DMS 273 (cell line): Measurements from ENCODE around the gene DOK6.

ENCODE experiments used
- DNase-seq: peaks from one replicate; lab custom pipeline; 2025; ENCODE audit not compliant: unreplicated experiment; lab: John Stamatoyannopoulos, UW

DOK6 gene

GRCh38 chr18:69537183-69537582 is 136.5 kb downstream of the DOK6 start:
- no peak for DNase-seq

- DNase-seq: no peak
Observed at GRCh38 chr18:69538849-69539248, 138.2 kb downstream of the DOK6 start.

GRCh38 chr18:69539404-69539803 is 138.7 kb downstream of the DOK6 start:
- no peak for DNase-seq

DNA sequence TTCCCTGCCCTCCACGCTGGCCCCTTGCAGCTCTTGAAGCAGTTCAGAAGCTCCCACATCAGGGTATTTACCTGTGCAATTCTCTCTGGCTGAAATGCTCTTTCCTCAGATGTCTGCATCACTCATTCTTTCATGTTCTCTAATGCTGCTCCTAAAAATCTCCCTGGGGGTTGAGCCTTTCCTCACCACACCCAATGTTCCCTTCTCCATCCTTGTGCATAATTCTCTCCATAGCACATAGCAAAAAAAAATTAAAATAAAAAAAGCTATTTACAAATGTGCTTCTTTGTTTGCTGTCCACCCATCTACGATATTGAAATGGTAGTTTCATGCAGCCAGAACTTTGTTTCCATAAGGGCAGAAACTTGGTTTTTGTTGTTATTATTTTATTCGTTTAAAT is 155.5 kb downstream of the DOK6 start:
- no peak for DNase-seq

DNA sequence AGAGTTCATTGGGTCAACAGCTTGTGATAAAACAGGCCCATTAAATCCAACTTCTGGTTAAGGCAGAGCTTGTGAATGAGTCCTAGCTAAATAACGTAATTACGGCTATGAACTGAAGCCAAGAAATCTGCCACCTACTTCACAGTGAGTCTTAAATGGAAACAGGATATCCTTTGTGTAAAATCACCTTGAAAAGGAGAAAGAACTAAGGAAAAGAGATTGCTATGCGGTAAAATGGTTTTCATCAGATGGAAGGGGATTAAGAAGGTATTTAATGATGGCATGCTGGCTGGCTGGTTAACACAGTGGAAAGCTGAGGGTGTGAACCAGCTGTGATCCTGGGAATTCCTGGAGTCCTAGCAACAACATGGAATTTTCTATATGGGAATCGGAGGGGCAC is 156.6 kb downstream of the DOK6 start:
- DNase-seq: peak; percentile 45

DNA sequence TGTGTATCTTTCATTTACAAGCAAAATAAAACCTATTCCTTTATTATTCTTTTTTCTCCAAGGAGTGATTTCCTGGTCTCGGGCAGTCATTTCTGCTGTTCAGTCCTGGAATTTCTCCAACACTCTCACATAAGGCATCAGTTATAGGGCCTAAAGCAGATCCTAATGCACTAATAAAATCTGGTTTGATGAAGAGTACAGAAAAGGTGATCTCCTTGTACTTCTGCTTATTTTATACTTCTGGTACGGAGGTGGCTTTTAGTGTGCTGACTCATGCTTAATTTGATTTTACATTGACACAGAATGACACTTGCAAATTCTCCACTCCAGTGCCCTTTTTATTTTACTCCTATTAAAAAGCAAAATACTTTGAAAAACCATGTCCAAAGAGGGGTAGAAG is 157.4 kb downstream of the DOK6 start:
- no peak for DNase-seq

DNA sequence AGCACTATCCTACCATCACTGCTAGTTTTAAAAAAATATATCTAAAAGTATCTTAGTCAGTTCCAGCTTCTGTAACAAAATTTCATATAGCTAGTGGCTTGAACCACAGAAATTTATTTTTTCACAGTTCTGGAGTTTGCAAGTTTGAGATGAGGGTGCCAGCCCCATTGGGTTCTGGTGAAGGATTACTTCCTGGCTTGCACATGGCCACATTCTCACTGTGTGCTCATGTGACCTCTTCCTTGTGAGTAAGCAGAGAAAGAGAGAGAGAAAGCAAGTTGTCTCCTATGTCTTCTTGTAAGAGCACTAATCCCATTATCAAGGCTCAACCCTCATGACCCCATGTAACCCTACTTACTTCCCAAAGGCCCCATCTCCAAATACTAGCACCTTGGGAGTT is 158.9 kb downstream of the DOK6 start:
- DNase-seq: no peak

GRCh38 chr18:69564602-69565001 is 163.9 kb downstream of the DOK6 start:
- peak; percentile 3 for DNase-seq

DNA sequence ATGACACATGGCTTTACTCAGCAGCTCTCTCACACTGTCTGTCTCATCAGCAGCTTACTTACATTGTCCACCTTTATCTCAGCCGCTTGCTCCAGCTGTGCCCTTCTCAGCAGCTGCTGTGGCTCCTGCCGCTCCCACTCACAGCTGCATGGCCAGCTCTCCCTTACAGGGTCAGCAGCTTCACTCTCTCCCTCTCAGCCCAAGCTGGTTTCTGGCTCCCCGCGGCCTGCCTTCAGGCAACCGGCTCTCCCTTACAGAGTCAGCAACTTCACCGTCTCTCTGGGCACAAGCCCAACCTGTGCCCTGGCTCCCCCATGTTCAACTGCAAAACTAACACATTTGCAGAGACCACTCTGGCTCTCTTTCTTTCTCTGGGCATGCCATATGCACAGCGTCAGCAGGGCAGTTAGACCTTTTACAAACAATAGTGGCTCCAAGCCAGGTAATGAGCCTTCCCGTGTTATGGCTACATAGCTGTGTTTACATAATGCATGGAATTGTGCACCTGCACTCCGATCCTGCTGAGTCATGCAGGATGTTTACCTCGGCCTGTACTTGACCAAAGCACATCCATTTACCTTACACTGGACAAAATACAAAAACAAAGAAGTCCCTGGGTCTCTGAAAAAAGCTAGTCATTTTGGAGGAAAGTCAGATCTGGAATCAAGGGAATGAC is 167.3 kb downstream of the DOK6 start:
- peak; percentile 20 for DNase-seq

- DNase-seq: no peak
Observed at GRCh38 chr18:69569133-69569532, 168.4 kb downstream of the DOK6 start.

DNA sequence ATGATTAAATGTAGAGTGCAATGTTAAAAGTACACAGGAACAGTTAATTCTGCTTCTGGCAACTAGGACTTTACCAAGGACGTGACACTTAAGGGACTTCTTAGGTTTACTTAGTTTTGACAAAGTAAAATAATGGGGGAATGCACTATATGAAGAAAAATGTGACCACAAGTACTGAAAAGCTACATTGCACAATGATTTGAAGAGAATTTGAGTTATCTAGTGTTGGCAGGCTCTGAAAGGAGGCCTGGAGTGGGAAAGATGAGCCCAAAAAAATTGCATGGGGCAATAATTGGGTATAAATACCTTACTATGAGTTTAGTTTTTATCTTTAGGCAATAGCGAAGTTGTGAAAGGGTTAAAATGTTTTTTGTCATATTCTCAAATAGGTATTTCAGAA is 173.7 kb downstream of the DOK6 start:
- no peak for DNase-seq

DNA sequence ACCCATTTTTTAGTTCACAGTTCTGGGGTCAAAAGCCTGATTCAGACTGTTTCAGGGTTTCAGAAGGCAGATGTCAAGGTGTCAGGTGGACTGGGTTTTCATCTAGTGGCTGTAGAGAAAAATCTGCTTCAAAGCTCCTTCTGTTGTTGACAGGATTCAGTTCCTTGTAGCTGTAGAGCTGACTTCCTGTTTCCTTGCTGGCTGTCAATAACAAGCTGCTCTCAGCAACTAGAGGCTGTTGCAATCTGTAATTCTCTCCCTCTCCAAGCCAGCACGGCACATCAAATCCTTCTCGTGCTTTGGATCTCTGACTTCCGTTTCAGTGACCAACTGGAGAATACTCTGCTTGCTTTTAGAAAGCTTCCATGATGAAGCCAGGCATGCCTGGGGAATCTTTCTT is 179.4 kb downstream of the DOK6 start:
- DNase-seq: no peak

DNA sequence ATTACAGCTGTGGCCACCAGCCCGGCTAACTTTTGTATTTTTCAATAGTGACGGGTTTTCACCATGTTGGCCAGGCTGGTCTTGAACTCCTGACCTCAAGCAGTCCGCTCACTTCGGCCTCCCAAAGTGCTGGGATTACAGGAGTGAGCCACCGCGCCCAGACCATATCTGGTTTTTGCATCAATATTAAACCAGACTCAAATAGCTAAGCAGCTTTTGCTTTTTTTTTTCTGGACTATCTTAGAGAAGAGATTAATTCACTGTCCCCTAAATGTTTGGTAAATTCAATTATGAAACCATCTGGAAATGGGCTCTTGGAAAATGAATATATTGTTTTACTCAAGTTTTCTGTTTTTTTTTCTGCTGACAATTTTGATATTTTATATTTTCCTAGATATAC is 183.7 kb downstream of the DOK6 start:
- no peak for DNase-seq

GRCh38 chr18:69585696-69586095 is 185.0 kb downstream of the DOK6 start:
- peak; percentile 38 for DNase-seq

DNA sequence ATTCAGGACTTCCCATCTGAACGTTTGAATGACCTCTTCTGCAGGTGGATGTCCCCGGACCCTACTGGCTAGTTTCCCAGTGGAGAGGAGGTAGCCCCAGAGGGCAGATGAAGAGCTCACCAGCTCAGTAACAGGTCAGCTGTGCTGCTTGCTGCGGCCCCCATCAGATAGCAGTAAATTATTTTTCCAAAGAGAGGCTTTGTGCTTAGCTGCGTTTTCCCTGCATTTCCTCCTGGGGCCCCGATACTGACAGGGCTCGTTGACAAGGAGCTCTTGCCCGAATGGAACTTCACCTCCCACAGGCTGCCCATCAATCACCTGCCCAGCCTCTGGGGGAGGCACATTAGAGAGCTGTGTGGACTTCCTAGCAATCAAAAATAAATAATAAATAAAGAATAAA is 185.8 kb downstream of the DOK6 start:
- no peak for DNase-seq

DNA sequence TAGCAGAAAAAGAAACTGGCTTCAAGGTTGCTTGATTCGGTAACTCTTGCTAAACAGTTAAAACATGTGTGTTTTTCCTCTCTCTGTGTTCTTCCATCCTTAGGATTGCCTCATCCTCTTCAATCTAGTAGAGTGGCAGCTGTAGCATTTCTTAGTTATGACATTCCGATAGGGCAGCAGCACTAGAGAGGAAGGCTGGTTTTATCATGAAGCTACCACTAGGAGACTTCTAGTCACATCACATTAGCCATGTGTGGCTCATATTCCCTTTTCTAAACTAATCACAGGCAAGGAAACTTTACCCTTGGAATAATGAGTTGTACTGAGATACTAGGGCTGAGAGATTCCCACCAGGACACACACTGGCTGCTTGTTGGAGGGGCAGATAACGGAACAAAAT is 187.6 kb downstream of the DOK6 start:
- DNase-seq: peak; percentile 8

- no peak for DNase-seq
Observed at GRCh38 chr18:69590150-69590549, 189.5 kb downstream of the DOK6 start.

- no peak for DNase-seq
Observed at GRCh38 chr18:69596345-69596744, 195.7 kb downstream of the DOK6 start.

DNA sequence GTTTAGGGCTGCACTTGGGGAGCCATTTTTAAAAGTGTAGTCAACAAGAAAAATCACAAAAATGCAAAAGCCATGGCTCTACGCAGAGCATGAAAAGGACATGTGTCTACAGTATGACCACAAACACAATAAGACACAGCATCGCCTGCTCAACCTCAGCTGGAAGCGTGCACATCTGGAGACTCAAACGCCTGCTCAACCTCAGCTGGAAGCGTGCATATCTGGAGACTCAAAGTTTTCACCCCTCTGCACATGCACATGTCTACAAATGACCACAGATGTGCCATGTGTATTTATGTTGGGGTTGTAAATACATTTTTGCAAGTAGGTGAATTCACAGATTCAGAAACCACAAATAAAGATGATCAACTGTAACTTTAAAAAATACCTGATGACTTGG is 196.9 kb downstream of the DOK6 start:
- DNase-seq: no peak

GRCh38 chr18:69599377-69599776 is 198.7 kb downstream of the DOK6 start:
- DNase-seq: no peak

DNA sequence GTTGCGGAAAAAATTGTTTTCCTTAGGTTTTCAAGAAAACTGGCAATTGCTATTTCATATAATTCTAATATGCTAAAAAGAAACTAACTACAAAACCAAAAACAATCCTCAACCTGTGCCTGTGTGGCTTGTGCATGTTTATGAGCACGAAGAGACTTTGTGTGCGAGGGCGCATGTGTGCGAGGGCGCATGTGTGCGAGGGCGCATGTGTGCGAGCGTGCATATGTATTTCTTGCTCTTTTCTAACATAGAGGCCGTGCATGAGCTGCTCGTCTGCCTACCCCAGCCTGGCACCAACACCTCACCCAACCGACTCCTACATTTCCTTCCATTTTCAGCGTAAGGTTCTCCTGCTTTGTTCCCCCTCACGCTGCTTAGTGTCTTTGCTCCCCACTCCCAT is 211.6 kb downstream of the DOK6 start:
- DNase-seq: no peak

DNA sequence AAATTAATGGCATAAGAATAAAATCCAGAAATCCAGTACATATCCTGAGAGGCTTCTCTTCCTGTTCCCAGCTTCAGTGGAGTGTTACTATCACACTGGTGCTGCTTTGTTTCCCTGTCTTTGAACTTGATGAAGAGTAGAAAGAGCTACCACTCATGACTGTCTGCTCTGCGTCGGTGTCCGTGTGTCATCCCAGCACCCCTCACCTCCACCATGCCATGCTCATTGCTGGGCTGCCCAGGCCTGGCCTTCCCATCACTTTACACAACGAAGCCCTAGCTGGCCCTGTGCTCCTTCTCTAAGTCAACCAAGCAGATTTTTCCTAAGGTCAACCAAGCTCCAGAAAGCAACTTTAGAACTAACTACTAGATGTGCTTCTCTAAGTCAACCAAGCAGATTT is 215.4 kb downstream of the DOK6 start:
- no peak for DNase-seq

DNA sequence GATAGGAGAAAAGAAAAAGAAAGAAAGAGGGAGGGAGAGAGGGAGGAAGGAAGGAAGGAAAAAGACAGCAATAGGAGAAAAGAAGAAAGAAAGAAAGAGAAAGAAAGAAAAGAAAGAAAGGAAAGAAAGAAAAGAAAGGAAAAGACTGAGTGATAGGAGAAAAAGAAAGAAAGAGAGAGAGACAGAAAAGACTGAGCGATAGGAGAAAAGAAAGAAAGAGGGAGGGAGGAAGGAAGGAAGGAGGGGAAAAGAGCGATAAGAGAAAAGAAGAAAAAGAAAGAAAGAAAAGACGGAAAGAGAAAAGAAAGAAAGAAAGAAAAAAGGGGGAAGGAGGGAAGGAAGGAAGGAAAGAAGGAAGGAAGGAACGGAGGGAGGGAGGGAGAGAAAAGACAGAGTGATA is 216.7 kb downstream of the DOK6 start:
- no peak for DNase-seq

GRCh38 chr18:69617888-69618287 is 217.2 kb downstream of the DOK6 start:
- DNase-seq: no peak
